ENCODE data around the gene INSC.

INSC gene

GRCh38 chr11:15227011-15227410, 112.3 kb downstream of the INSC start:
- no peak overlapping the region for H3K9ac ChIP-seq (ENCODE audit: low read length)
- no CpG with 5 or more reads among the region's 1 CpG for WGBS (ENCODE audit: extremely low coverage, insufficient coverage, insufficient read length)
- no peak overlapping the region for H3K14ac ChIP-seq (ENCODE audit: low read length)
- H3K23ac ChIP-seq (ENCODE audit: low read length), result no peak overlapping the region
- no peaks in the 10 kb centered on the region for H3K27me3 ChIP-seq (ENCODE audit: insufficient read depth, low read length)
- no peak overlapping the region for H2AK5ac ChIP-seq (ENCODE audit: low read length)
- DNase-seq, result no peak
- H3K4ac ChIP-seq (ENCODE audit: low read depth, low read length), result no peak overlapping the region
- H3K79me1 ChIP-seq (ENCODE audit: low read length), result no peaks in the 10 kb centered on the region
- no peak overlapping the region for H2BK5ac ChIP-seq (ENCODE audit: low read depth, low read length, poor library complexity)
- H2AFZ ChIP-seq (ENCODE audit: insufficient read depth, low read length, poor library complexity), result no peak overlapping the region
- no peaks in the 10 kb centered on the region for H3K9me3 ChIP-seq (ENCODE audit: insufficient read depth, low read depth, low read length)
- H2BK120ac ChIP-seq (ENCODE audit: insufficient read depth, low read length, poor library complexity), result no peak overlapping the region
- no peak overlapping the region for H3K4me2 ChIP-seq (ENCODE audit: low read length)
- H3K79me2 ChIP-seq (ENCODE audit: control insufficient read depth, insufficient read depth, low read length, poor library complexity), result no peaks in the 10 kb centered on the region
- H4K91ac ChIP-seq (ENCODE audit: low read depth, low read length), result no peak overlapping the region
- H4K12ac ChIP-seq (ENCODE audit: low read depth, low read length), result no peak overlapping the region
- no peak overlapping the region for H2BK12ac ChIP-seq (ENCODE audit: low read length)
- H3K18ac ChIP-seq (ENCODE audit: low read length), result no peak overlapping the region
- no peaks in the 10 kb centered on the region for H3K4me1 ChIP-seq (ENCODE audit: control insufficient read depth in 1 of 2, insufficient read depth in 2 of 2, low read length in 2 of 2)
- no peak overlapping the region for H4K8ac ChIP-seq (ENCODE audit: low read depth, low read length)
- no peak overlapping the region for H3K27ac ChIP-seq (ENCODE audit: low read depth, low read length)
- no peaks in the 10 kb centered on the region for H3K36me3 ChIP-seq (ENCODE audit: control insufficient read depth in 1 of 2, insufficient read depth in 2 of 2, low read length in 2 of 2)
- no peak overlapping the region for H3K4me3 ChIP-seq (ENCODE audit: low read depth, low read length)

DNA sequence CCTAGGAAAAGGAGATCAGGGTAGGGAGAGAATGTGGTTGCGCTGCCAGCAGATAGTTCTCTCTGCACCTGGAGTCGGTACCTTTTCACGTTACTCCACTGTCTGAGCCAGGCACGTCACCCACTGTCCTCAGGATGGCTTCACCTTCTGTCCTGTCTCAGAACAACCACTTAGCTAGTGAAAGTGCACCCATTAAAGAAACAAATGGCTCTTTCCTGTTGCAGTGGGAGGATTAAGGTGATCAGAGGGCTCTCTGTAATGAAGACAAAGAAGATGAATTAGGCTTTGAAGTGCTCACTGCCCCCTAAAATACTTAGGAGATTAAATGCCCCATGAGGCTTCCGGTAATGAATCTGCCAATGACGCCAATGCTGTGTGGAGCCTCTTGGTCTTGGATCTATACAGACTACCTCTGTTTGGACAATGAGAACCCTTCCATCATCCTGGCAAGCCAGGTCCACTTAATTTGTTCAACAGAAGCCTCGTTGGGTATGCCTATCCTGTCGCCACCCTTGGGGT, 113.7 kb downstream of the INSC start:
- no peaks in the 10 kb centered on the region for H3K36me3 ChIP-seq (ENCODE audit: control insufficient read depth in 1 of 2, insufficient read depth in 2 of 2, low read length in 2 of 2)
- H4K12ac ChIP-seq (ENCODE audit: low read depth, low read length), result no peak overlapping the region
- no peak overlapping the region for H3K14ac ChIP-seq (ENCODE audit: low read length)
- WGBS (ENCODE audit: extremely low coverage, insufficient coverage, insufficient read length), result no CpG with 5 or more reads among the region's 8 CpGs
- DNase-seq, result peak; percentile 43 to 72
- H3K4me1 ChIP-seq (ENCODE audit: control insufficient read depth in 1 of 2, insufficient read depth in 2 of 2, low read length in 2 of 2), result no peaks in the 10 kb centered on the region
- H2AK5ac ChIP-seq (ENCODE audit: low read length), result no peak overlapping the region
- no peak overlapping the region for H3K4me2 ChIP-seq (ENCODE audit: low read length)
- no peaks in the 10 kb centered on the region for H3K79me1 ChIP-seq (ENCODE audit: low read length)
- H3K27me3 ChIP-seq (ENCODE audit: insufficient read depth, low read length), result no peaks in the 10 kb centered on the region
- H2AFZ ChIP-seq (ENCODE audit: insufficient read depth, low read length, poor library complexity), result no peak overlapping the region
- H3K4ac ChIP-seq (ENCODE audit: low read depth, low read length), result no peak overlapping the region
- H2BK120ac ChIP-seq (ENCODE audit: insufficient read depth, low read length, poor library complexity), result no peak overlapping the region
- no peaks in the 10 kb centered on the region for H3K9me3 ChIP-seq (ENCODE audit: insufficient read depth, low read depth, low read length)
- H3K18ac ChIP-seq (ENCODE audit: low read length), result no peak overlapping the region
- peak overlapping the region; percentile 15 for H3K23ac ChIP-seq (ENCODE audit: low read length)
- no peak overlapping the region for H3K4me3 ChIP-seq (ENCODE audit: low read depth, low read length)
- H4K91ac ChIP-seq (ENCODE audit: low read depth, low read length), result no peak overlapping the region
- no peak overlapping the region for H3K27ac ChIP-seq (ENCODE audit: low read depth, low read length)
- no peaks in the 10 kb centered on the region for H3K79me2 ChIP-seq (ENCODE audit: control insufficient read depth, insufficient read depth, low read length, poor library complexity)
- H3K9ac ChIP-seq (ENCODE audit: low read length), result no peak overlapping the region
- H2BK12ac ChIP-seq (ENCODE audit: low read length), result no peak overlapping the region
- no peak overlapping the region for H2BK5ac ChIP-seq (ENCODE audit: low read depth, low read length, poor library complexity)
- no peak overlapping the region for H4K8ac ChIP-seq (ENCODE audit: low read depth, low read length)

DNA sequence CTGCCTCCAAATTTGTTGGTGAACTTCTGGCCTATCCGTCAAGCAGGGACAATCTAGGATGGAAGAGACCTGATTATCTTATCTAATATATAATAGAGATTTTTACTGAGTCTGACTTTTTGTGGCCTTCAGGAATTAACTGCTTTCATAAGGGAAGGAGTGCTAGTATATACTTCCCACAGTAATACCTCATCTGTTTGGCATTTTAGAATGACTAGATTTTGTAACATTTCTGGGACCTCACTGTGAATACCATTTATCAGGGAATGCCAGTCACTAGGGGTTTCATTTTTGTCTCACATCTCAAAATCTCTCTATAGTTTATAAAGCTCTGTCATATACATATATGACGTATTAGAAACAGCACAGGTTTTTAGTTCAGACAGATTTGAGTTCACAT, 114.3 kb downstream of the INSC start:
- Histone ChIP-seq H3K4me1 (ENCODE audit: control insufficient read depth in 1 of 2, insufficient read depth in 2 of 2, low read length in 2 of 2) (no peaks in the 10 kb centered on the region), H4K91ac (ENCODE audit: low read depth, low read length) (no peak overlapping the region)
- no CpG with 5 or more reads among the region's 2 CpGs for WGBS (ENCODE audit: extremely low coverage, insufficient coverage, insufficient read length)

DNA sequence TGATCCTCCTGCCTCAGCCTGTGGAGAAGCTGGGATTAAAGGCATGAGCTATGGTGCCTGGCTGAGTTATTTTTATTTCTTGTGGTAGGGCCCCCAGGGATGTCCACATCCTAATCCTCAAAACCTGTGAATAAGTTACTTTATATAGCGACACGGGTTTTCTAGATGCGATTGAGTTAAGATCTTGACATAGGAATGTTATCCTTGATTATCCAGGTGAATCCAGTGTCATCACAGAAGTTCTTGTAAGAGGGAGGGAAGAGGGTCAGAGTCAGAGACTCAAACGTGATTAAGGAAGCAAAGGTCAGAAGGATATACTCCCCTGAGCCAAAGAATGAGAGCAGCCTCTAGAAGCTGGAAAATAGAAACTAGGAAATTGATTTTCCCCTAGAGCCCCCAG, 117.8 kb downstream of the INSC start:
- Histone ChIP-seq H3K4me3 (ENCODE audit: low read depth, low read length) (no peak overlapping the region), H2AK5ac (ENCODE audit: low read length) (no peak overlapping the region), H3K27ac (ENCODE audit: low read depth, low read length) (no peak overlapping the region), H2BK5ac (ENCODE audit: low read depth, low read length, poor library complexity) (no peak overlapping the region), H4K8ac (ENCODE audit: low read depth, low read length) (no peak overlapping the region), H3K14ac (ENCODE audit: low read length) (no peak overlapping the region), H3K9ac (ENCODE audit: low read length) (no peak overlapping the region), H2BK12ac (ENCODE audit: low read length) (no peak overlapping the region), H3K79me1 (ENCODE audit: low read length) (no peaks in the 10 kb centered on the region), H3K79me2 (ENCODE audit: control insufficient read depth, insufficient read depth, low read length, poor library complexity) (no peaks in the 10 kb centered on the region), H2BK120ac (ENCODE audit: insufficient read depth, low read length, poor library complexity) (no peak overlapping the region), H4K91ac (ENCODE audit: low read depth, low read length) (no peak overlapping the region), H3K36me3 (ENCODE audit: control insufficient read depth in 1 of 2, insufficient read depth in 2 of 2, low read length in 2 of 2) (no peaks in the 10 kb centered on the region), H3K4ac (ENCODE audit: low read depth, low read length) (no peak overlapping the region), H3K9me3 (ENCODE audit: insufficient read depth, low read depth, low read length) (no peaks in the 10 kb centered on the region), H2AFZ (ENCODE audit: insufficient read depth, low read length, poor library complexity) (no peak overlapping the region), H3K4me1 (ENCODE audit: control insufficient read depth in 1 of 2, insufficient read depth in 2 of 2, low read length in 2 of 2) (no peaks in the 10 kb centered on the region), H3K4me2 (ENCODE audit: low read length) (no peak overlapping the region), H4K12ac (ENCODE audit: low read depth, low read length) (no peak overlapping the region), H3K27me3 (ENCODE audit: insufficient read depth, low read length) (no peaks in the 10 kb centered on the region), H3K18ac (ENCODE audit: low read length) (no peak overlapping the region), H3K23ac (ENCODE audit: low read length) (no peak overlapping the region)
- no CpG with 5 or more reads among the region's 4 CpGs for WGBS (ENCODE audit: extremely low coverage, insufficient coverage, insufficient read length)
- no peak for DNase-seq

More for the DNA sequence above, 114.3 kb downstream of the INSC start:
- Histone ChIP-seq H2BK12ac (ENCODE audit: low read length) (no peak overlapping the region), H2AFZ (ENCODE audit: insufficient read depth, low read length, poor library complexity) (no peak overlapping the region), H3K36me3 (ENCODE audit: control insufficient read depth in 1 of 2, insufficient read depth in 2 of 2, low read length in 2 of 2) (no peaks in the 10 kb centered on the region), H2AK5ac (ENCODE audit: low read length) (no peak overlapping the region), H3K4me3 (ENCODE audit: low read depth, low read length) (no peak overlapping the region), H4K12ac (ENCODE audit: low read depth, low read length) (no peak overlapping the region), H2BK120ac (ENCODE audit: insufficient read depth, low read length, poor library complexity) (no peak overlapping the region), H2BK5ac (ENCODE audit: low read depth, low read length, poor library complexity) (no peak overlapping the region), H3K9ac (ENCODE audit: low read length) (no peak overlapping the region), H3K4ac (ENCODE audit: low read depth, low read length) (no peak overlapping the region), H3K79me1 (ENCODE audit: low read length) (no peaks in the 10 kb centered on the region), H3K4me2 (ENCODE audit: low read length) (no peak overlapping the region), H3K14ac (ENCODE audit: low read length) (no peak overlapping the region), H3K27ac (ENCODE audit: low read depth, low read length) (no peak overlapping the region), H3K9me3 (ENCODE audit: insufficient read depth, low read depth, low read length) (no peaks in the 10 kb centered on the region), H3K27me3 (ENCODE audit: insufficient read depth, low read length) (no peaks in the 10 kb centered on the region), H3K79me2 (ENCODE audit: control insufficient read depth, insufficient read depth, low read length, poor library complexity) (no peaks in the 10 kb centered on the region), H3K23ac (ENCODE audit: low read length) (no peak overlapping the region), H4K8ac (ENCODE audit: low read depth, low read length) (no peak overlapping the region), H3K18ac (ENCODE audit: low read length) (no peak overlapping the region)
- peak; percentile 12 to 53 for DNase-seq

Measured in trophoblast cell (in vitro differentiated cells and primary cell).